ENCODE measurements around the gene LRRC8E. TPM values are rescaled to one million over a fixed set of nuclear protein-coding genes. Genes with fewer than 3 reads are reported as not detected.

The LRRC8E gene
- polyA plus RNA-seq, 1 donor (not counting 4 experiments of a cell fraction or from before 2014, with no cell fraction given): 13.5 TPM

DNA sequence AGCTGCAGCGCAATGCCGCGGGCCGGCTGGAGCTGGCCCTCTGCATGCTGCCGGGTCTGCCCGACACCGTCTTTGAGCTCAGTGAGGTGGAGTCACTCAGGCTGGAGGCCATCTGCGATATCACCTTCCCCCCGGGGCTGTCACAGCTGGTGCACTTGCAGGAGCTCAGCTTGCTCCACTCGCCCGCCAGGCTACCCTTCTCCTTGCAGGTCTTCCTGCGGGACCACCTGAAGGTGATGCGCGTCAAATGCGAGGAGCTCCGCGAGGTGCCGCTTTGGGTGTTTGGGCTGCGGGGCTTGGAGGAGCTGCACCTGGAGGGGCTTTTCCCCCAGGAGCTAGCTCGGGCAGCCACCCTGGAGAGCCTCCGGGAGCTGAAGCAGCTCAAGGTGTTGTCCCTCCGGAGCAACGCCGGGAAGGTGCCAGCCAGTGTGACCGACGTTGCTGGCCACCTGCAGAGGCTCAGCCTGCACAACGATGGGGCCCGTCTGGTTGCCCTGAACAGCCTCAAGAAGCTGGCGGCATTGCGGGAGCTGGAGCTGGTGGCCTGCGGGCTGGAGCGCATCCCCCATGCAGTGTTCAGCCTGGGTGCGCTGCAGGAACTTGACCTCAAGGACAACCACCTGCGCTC, 11.6 kb downstream of the LRRC8E start:
- Histone ChIP-seq H3K9ac (ENCODE audit: control insufficient read depth, extremely low read depth, insufficient read depth, low read length) (peak overlapping the region; percentile 67), H3K9me3 (ENCODE audit: control insufficient read depth, low read depth, low read length) (no peaks in the 10 kb centered on the region), H3K9me1 (ENCODE audit: control insufficient read depth, extremely low read depth, insufficient read depth, low read length) (peaks cover 2% of the 10 kb centered on the region), H3K79me2 (ENCODE audit: control insufficient read depth, insufficient read depth, low read length) (peaks cover 15% of the 10 kb centered on the region), H3K4me1 (ENCODE audit: control insufficient read depth, extremely low read depth, insufficient read depth, low read length) (peaks cover 55% of the 10 kb centered on the region), H3K4me3 (ENCODE audit: control insufficient read depth in 2 of 3, extremely low read depth in 1 of 3, insufficient read depth in 2 of 3, low read depth in 1 of 3, low read length in 3 of 3) (no peak overlapping the region), H3K4me2 (ENCODE audit: control insufficient read depth, extremely low read depth, insufficient read depth, low read depth, low read length) (peak overlapping the region; percentile 70), H3K27ac (ENCODE audit: control insufficient read depth, insufficient read depth, low read length) (peak overlapping the region; percentile 95), H4K20me1 (ENCODE audit: control insufficient read depth, extremely low read depth, insufficient read depth, low read length) (no peaks in the 10 kb centered on the region), H3K27me3 (ENCODE audit: control insufficient read depth, extremely low read depth, insufficient read depth, low read length) (no peaks in the 10 kb centered on the region), H3K36me3 (ENCODE audit: control insufficient read depth in 2 of 2, extremely low read depth in 1 of 2, insufficient read depth in 2 of 2, low read length in 2 of 2) (peaks cover 9 to 14% of the 10 kb centered on the region in 2 experiments), H2AFZ (ENCODE audit: control insufficient read depth, low read length) (no peak overlapping the region)
- no peak for TF ChIP-seq EZH2 (IDR thresholded peaks at IDR 0.05; ENCODE audit: low read length)
- TF ChIP-seq, protein P1, sequence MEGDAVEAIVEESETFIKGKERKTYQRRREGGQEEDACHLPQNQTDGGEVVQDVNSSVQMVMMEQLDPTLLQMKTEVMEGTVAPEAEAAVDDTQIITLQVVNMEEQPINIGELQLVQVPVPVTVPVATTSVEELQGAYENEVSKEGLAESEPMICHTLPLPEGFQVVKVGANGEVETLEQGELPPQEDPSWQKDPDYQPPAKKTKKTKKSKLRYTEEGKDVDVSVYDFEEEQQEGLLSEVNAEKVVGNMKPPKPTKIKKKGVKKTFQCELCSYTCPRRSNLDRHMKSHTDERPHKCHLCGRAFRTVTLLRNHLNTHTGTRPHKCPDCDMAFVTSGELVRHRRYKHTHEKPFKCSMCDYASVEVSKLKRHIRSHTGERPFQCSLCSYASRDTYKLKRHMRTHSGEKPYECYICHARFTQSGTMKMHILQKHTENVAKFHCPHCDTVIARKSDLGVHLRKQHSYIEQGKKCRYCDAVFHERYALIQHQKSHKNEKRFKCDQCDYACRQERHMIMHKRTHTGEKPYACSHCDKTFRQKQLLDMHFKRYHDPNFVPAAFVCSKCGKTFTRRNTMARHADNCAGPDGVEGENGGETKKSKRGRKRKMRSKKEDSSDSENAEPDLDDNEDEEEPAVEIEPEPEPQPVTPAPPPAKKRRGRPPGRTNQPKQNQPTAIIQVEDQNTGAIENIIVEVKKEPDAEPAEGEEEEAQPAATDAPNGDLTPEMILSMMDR (optimal IDR thresholded peaks at IDR 0.05 in 1 of 3, IDR thresholded peaks at IDR 0.05 in 1 of 3, conservative IDR thresholded peaks at IDR 0.05 in 1 of 3; ENCODE audit: extremely low read depth in 1 of 3, insufficient read depth in 2 of 3, low read length in 3 of 3): no peak
- dilution Hi-C loops (cut with MboI; ENCODE audit: extremely low pct_ligation_motif_present, low sequenced_read_pairs): no loop called here
- FAIRE-seq: no peak
- no peak for DNase-seq (ENCODE audit: low read depth, low spot score)

DNA sequence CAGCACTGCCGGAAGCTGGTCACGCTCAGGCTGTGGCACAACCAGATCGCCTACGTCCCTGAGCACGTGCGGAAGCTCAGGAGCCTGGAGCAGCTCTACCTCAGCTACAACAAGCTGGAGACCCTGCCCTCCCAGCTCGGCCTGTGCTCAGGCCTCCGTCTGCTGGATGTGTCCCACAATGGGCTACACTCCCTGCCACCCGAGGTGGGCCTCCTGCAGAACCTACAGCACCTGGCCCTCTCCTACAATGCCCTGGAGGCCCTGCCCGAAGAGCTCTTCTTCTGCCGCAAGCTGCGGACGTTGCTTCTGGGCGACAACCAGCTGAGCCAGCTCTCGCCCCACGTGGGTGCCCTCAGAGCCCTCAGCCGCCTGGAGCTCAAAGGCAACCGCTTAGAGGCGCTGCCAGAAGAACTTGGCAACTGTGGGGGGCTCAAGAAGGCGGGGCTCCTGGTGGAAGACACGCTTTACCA, 12.1 kb downstream of the LRRC8E start:
- Histone ChIP-seq H3K9ac (ENCODE audit: control insufficient read depth, extremely low read depth, insufficient read depth, low read length) (peak overlapping the region; percentile 67), H3K36me3 (ENCODE audit: control insufficient read depth in 2 of 2, extremely low read depth in 1 of 2, insufficient read depth in 2 of 2, low read length in 2 of 2) (peaks cover 9 to 14% of the 10 kb centered on the region in 2 experiments), H2AFZ (ENCODE audit: control insufficient read depth, low read length) (peak overlapping the region; percentile 25), H4K20me1 (ENCODE audit: control insufficient read depth, extremely low read depth, insufficient read depth, low read length) (no peaks in the 10 kb centered on the region), H3K4me3 (ENCODE audit: control insufficient read depth in 2 of 3, extremely low read depth in 1 of 3, insufficient read depth in 2 of 3, low read depth in 1 of 3, low read length in 3 of 3) (no peak overlapping the region), H3K27me3 (ENCODE audit: control insufficient read depth, extremely low read depth, insufficient read depth, low read length) (no peaks in the 10 kb centered on the region), H3K9me3 (ENCODE audit: control insufficient read depth, low read depth, low read length) (no peaks in the 10 kb centered on the region), H3K4me1 (ENCODE audit: control insufficient read depth, extremely low read depth, insufficient read depth, low read length) (peaks cover 54% of the 10 kb centered on the region), H3K27ac (ENCODE audit: control insufficient read depth, insufficient read depth, low read length) (peak overlapping the region; percentile 95), H3K79me2 (ENCODE audit: control insufficient read depth, insufficient read depth, low read length) (peaks cover 21% of the 10 kb centered on the region), H3K4me2 (ENCODE audit: control insufficient read depth, extremely low read depth, insufficient read depth, low read depth, low read length) (peak overlapping the region; percentile 70), H3K9me1 (ENCODE audit: control insufficient read depth, extremely low read depth, insufficient read depth, low read length) (peaks cover 3% of the 10 kb centered on the region)
- no peak for DNase-seq (ENCODE audit: low read depth, low spot score)
- no peak for FAIRE-seq
- TF ChIP-seq, protein P1 (optimal IDR thresholded peaks at IDR 0.05 in 1 of 3, IDR thresholded peaks at IDR 0.05 in 1 of 3, conservative IDR thresholded peaks at IDR 0.05 in 1 of 3; ENCODE audit: extremely low read depth in 1 of 3, insufficient read depth in 2 of 3, low read length in 3 of 3): no peak
- no peak for TF ChIP-seq EZH2 (IDR thresholded peaks at IDR 0.05; ENCODE audit: low read length)
- dilution Hi-C loops (cut with MboI; ENCODE audit: extremely low pct_ligation_motif_present, low sequenced_read_pairs): no loop called here

Data from keratinocyte (primary cell).